Medulla oblongata (tissue), 1 donor: ENCODE data around the gene CFAP45.

Experiments
- DNase-seq: peaks from one replicate; pipeline ENCODE4 v3.0.0-alpha.2; 2015; ENCODE audit errors: extremely low spot score

The CFAP45 gene

GRCh38 chr1:159923203-159924024 lies 23.4 kb upstream of the CFAP45 start:
- peak; percentile 48 for DNase-seq

DNA sequence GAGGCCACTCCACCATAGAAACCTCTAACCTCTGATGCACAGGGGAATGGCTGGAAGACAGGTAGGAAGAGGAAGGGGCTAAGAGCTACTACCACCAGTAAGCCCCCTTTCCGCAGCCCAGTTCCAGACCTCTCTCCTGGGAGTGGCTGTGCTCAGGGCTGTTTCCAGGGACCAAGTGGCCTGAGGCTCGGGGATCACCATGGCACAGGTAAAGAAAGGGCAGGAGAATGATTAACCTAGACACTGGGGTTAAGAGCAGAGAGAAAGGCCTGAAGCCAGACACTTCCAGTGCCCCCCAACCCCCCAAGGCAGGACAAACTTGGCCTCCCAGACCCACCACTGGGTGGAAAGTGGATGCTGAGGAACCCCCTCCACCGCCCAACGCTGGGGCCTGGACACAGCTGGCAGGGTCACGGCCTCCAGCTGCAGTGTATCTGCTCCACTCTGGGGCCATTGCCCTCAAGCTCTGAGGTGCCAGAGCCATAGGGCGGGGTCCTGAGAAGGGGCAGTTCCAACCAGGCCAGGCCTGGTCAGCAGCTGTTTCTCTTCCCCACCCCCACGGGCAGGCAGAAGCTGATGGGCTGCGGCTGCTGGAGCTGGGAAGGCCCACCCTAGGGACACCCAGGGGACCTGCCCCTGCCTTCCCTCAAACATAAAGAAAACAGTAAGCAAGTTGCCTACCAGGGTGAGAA lies 22.7 kb upstream of the CFAP45 start:
- DNase-seq: no peak

- DNase-seq: no peak
These were observed 21.9 kb upstream of the CFAP45 start for GRCh38 chr1:159921700-159922504.

DNA sequence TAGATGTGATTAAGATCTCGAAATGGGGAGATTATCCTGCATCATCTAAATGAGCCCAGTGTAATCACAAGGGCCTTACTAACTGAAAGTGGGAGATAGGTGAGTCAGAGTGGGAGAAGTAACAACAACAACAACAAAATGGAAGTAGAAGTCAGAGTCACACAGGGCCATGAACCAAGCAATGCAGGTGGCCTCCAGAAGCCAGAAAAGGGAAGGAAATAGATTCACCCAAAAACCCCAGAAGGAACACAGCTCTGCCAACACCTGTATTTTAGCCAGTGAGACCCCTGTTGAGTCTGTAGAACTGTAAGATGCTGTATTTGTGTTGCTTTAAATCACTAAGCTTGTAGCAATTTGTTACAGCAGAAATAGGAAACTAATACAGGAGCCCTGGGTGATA lies 21.3 kb upstream of the CFAP45 start:
- no peak for DNase-seq

GRCh38 chr1:159920651-159921050 lies 20.7 kb upstream of the CFAP45 start:
- no peak for DNase-seq

- DNase-seq: no peak
These were observed 20.2 kb upstream of the CFAP45 start for GRCh38 chr1:159920202-159920601.

DNA sequence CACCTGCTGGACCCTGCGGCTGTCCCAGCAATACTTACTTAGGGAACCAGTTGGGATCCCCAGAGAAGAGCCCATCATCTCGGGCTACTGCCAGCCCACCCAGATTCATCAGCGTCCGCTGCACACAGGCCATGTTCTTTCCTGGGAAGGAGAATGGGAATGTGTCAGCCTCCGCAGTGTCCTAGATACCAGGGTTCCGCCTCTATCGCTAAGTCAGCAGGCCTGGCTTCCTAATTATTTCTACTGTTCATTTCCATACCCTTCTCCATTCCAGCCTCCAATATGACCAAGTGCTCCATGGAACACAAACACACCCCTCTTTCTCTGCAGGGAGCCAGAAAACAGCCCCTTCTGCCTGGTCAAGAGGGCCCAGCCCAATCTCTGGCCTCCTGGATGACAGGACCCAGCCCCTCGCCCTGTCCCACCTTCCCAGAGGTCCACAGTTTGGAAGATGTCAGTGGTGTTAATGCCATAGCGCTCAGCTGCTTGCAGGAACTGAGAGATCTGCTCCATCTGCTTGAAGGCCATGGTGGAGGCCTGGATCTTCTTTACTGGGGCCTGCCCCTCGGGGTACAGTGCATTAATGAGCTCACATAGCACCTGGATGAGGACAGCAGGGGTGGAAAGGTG lies 19.4 kb upstream of the CFAP45 start:
- no peak for DNase-seq

DNA sequence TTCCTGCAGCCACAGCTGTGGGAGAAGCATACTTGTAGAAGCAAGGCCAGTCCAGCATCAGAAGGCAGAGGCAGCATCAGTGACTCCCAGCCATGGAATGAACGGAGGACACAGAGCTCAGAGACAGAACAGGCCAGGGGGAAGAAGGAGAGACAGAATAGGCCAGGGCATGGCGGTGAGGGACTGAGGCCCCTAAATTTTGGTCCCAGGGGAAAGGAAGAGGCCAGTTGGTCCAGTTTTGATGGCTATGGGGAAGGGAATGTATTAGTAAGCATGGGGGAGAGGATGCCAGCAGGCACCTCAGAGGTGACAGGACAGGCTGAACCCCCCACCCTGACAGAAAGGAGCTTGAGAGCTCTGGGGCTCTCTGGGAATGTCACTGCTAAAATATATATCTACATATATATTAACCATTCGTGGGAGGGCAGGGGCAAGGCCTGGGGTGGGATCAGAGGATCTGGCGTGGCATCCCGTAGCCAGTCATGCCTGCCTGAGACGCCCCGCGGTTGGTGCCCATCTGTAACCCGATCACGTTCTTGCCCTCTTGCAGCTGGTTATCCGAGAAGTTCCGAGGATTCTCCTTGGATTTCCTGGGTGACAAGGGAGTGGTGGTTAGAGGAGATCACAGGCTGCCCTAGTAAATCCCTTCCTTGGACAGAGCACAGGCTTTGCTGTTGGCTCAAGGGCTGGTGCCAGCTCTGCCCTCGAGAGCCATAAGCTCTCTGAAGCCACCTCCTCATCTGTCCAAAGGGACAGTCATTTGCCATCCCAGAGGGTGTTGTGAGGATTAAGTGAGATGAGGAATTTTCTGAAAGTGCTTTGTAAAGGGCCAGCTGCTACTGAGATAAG lies 18.6 kb upstream of the CFAP45 start:
- no peak for DNase-seq

GRCh38 chr1:159917533-159918351 lies 17.8 kb upstream of the CFAP45 start:
- no peak for DNase-seq

- no peak for DNase-seq
These were observed 16.5 kb upstream of the CFAP45 start for GRCh38 chr1:159916242-159917051.

GRCh38 chr1:159915571-159916241 lies 15.7 kb upstream of the CFAP45 start:
- no peak for DNase-seq

- DNase-seq: no peak
These were observed 14.5 kb upstream of the CFAP45 start for GRCh38 chr1:159914252-159915018.

- no peak for DNase-seq
These were observed 13.7 kb upstream of the CFAP45 start for GRCh38 chr1:159913451-159914192.

- no peak for DNase-seq
These were observed 11.5 kb upstream of the CFAP45 start for GRCh38 chr1:159911326-159912070.

DNA sequence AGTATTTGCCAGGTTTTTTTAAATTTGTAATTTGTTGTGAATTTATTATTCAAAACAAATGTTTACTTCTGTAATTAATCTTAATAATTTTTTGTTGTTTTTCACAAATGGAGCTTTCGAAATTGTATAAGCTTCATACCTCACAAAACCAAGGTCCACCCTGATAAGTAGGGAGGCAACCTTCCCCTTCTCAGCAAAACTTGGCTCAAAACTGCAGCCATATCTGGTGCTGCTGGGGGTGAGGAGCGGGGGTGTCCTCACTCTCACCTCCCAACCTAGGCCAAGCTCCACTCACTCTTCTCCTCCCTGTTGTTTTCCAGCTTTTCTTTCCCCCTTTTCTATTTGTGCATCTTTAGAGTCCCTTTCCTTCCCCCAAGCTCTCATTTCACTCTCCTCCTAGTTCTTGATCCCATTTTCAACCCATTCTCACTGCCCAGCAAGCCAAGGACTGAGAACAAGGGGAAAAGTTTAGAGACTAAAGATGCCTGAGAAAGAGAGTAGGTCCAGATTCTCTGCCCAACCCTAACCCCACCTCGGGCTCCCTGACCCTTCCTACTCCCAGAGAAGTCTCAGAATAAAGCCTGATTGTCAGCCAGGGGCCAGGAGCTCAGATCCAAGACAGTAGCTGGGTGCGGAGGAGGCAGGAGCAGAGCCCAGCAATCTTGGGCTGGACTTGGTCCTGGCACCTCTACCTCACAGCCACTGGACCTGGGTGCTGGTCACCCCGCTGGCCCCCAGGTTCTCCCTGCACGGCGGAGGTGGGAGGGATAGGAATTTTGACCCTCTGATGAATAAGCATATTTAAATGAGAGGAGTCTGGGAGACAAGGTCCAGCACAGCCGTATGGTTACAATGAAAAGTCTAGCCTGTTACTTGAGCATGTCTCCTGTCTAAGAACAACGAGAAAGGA lies 8.3 kb upstream of the CFAP45 start:
- DNase-seq: no peak
